GM12864 (cell line): ENCODE results near the gene CEBPZ.

ENCODE experiments used
- DNase-seq: peaks from one replicate; pipeline ENCODE4 v3.0.0-alpha.2; 2011; ENCODE audit warnings: low read depth
- H3K4me3 ChIP-seq: 2 replicates; pipeline ENCODE4 v1.5.1; 2011; ENCODE audit warnings: mild to moderate bottlenecking, low read depth, low read length, control low read depth
- CTCF ChIP-seq: IDR thresholded peaks from 2 replicates; pipeline ENCODE4 v1.5.1; 2011; ENCODE audit warnings: low read depth, mild to moderate bottlenecking, moderate library complexity, low read length, control low read depth, inconsistent platforms; ENCODE audit errors: missing control alignments

CEBPZ gene

DNA sequence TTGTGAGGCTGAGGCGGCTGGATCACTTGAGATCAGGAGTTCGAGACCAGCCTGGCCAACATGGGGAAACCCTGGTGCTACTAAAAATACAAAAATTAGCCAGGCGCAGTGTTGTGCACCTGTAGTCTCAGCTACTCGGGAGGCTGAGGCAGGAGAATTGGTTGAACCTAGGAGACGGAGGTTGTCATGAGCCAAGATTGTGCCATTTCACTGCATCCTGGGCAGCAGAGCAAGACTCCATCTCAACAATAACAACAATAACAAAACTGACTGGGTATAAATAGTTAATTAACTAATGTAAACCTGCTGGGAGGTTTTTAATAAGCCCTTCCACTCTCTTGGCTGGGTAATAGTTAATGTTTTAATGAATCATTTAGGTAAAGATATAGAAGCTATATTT is 50.8 kb downstream of the CEBPZ start:
- no peak for TF ChIP-seq CTCF
- no peak for DNase-seq
- no peak overlapping the region for H3K4me3 ChIP-seq

GRCh38 chr2:37180006-37180639 is 51.3 kb downstream of the CEBPZ start:
- no peak for TF ChIP-seq CTCF

DNA sequence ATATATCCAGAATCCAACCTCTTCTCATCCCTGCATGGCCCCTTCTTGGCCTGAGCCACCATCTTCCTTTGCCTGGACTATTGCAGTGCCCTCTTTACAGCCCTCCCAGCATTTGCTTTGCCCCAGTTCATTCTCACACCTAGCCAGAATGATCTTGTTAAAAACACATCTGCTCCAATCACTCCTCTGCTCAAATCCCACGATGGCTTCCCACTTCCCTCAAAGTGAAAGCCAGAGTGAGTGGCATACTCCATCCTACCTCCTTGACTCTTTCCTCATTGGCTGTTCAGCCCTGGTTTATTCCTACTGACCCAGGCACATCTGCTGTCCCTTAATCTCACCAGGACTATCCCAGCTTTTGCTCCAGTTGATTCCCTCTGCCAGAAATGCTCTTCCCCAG is 57.7 kb downstream of the CEBPZ start:
- no peak overlapping the region for H3K4me3 ChIP-seq
- no peak for DNase-seq
- TF ChIP-seq CTCF = no peak

More at GRCh38 chr2:37180006-37180639, 51.3 kb downstream of the CEBPZ start:
- DNase-seq = no peak
- H3K4me3 ChIP-seq = no peak overlapping the region

- no peak overlapping the region for H3K4me3 ChIP-seq
- DNase-seq = no peak
- TF ChIP-seq CTCF = no peak
These were observed 59.8 kb downstream of the CEBPZ start for GRCh38 chr2:37171624-37171950.

DNA sequence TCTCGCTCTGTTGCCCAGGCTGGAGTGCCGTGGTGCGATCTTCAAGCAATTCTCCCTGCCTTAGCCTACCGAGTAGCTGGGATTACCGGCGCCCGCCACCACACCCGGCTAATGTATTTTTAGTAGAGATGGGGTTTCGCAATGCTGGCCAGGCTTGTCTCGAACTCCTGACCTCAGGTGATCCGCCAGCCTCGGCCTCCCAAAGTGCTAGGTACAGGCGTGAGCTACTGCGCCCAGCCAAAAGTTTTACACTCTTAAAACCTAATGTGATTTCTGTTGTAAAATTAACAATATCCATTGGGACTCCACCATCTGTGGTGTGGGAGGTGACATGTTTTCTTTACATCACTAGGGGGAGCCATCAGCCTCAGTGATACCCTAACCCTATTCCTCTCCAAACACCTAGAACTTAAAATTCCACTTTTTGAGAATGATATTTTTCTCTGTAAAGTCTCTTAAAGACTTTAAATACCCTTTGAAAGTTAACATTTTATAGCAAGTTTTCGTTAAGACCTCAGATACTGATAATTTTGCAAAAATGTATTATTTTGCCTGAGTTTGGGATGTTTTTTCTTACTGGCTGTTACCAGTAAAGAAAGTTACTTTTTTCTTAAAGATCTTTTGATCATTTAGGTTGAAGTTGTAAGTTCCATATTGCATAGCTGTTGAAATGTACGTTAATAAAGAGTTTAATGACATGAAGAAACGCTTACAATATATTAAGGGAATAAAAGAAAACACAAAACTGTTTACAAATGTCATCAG is 63.0 kb downstream of the CEBPZ start:
- no peak overlapping the region for H3K4me3 ChIP-seq
- DNase-seq = no peak
- peak; percentile 71 for TF ChIP-seq CTCF

GRCh38 chr2:37167636-37168180 is 63.7 kb downstream of the CEBPZ start:
- DNase-seq = no peak
- no peak for TF ChIP-seq CTCF
- H3K4me3 ChIP-seq = no peak overlapping the region

DNA sequence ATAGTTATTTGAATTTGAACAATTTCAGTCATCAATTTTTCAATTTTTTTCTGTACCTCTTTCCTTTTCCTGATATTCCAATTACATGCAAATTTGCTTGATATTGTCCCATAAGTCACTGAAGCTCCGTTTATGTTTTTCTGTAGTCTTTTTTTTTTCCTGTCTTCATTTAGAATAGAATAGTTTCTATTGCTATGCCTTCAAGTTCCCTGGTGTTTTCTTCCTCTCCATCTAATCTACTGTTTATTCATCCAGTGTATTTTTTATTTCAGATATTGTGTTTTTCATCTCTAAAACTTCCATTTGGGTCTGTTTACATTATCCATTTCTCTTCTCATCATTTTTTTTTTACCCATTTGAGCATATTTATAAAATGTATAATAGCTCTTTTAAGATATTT is 66.6 kb downstream of the CEBPZ start:
- TF ChIP-seq CTCF = no peak
- no peak for DNase-seq
- H3K4me3 ChIP-seq = no peak overlapping the region
